Lower leg skin (tissue), 3 donors: Measurements from ENCODE around the gene TXNDC2.

ENCODE experiments used
- POLR2A ChIP-seq, 2 donors: fragments of 450-650 bp; IDR thresholded peaks; one replicate each; pipeline ENCODE4 v1.6.1; 2016 to 2017; ENCODE audit warnings: antibody characterized with exemption in 2 of 2, mild to moderate bottlenecking in 1 of 2, moderate library complexity in 1 of 2
- TF ChIP-seq, protein P1 (sequence below), 3 donors: fragments of 450-650 bp; IDR thresholded peaks; one replicate each; pipeline ENCODE4 v1.5.1; 2016; ENCODE audit warnings: antibody characterized with exemption in 3 of 3, mild to moderate bottlenecking in 3 of 3, moderate library complexity in 2 of 3

- no peak for TF ChIP-seq POLR2A (IDR thresholded peaks at IDR 0.05)
- TF ChIP-seq, protein P1, sequence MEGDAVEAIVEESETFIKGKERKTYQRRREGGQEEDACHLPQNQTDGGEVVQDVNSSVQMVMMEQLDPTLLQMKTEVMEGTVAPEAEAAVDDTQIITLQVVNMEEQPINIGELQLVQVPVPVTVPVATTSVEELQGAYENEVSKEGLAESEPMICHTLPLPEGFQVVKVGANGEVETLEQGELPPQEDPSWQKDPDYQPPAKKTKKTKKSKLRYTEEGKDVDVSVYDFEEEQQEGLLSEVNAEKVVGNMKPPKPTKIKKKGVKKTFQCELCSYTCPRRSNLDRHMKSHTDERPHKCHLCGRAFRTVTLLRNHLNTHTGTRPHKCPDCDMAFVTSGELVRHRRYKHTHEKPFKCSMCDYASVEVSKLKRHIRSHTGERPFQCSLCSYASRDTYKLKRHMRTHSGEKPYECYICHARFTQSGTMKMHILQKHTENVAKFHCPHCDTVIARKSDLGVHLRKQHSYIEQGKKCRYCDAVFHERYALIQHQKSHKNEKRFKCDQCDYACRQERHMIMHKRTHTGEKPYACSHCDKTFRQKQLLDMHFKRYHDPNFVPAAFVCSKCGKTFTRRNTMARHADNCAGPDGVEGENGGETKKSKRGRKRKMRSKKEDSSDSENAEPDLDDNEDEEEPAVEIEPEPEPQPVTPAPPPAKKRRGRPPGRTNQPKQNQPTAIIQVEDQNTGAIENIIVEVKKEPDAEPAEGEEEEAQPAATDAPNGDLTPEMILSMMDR (IDR thresholded peaks at IDR 0.05): no peak
Observed at GRCh38 chr18:9854801-9855676, 30.7 kb upstream of the TXNDC2 start.
